PC-3 (cell line): ENCODE data around the gene ARFGAP1. TPM values are rescaled to one million over a fixed set of nuclear protein-coding genes. Genes with fewer than 3 reads are reported as not detected.

ENCODE experiments used
- ATAC-seq: fragments of 200-7000 bp; cut with Tn5 transposase; 2 replicates; pipeline ENCODE4 v1.9.1; 2020; ENCODE audit warnings: mild to moderate bottlenecking, moderate library complexity
- BruUV-seq: library from RNA; stranded (reverse); fragments of 400-500 nt; replicated peaks from 2 replicates; lab custom pipeline; 2021; lab: Mats Ljungman, UMichigan
- CTCF ChIA-PET: fragments of 300-600 bp; sonication (Branson Sonifier 250); formaldehyde crosslinking; loops from one replicate; lab custom pipeline; 2022; ENCODE audit warnings: antibody characterized with exemption; lab: Charles Lee
- POLR2A ChIA-PET: fragments of 300-600 bp; sonication (Branson Sonifier 250); formaldehyde crosslinking; loops from one replicate; lab custom pipeline; 2022; ENCODE audit warnings: antibody characterized with exemption; ENCODE audit not compliant: unreplicated experiment; lab: Charles Lee
- DNase-seq: peaks from one replicate; pipeline ENCODE4 v3.0.0-alpha.2; 2015
- H2AFZ ChIP-seq: fragments of 300-600 bp; sonication (generic); 2 replicates; pipeline ENCODE4 v1.6.0; 2016; ENCODE audit warnings: antibody characterized with exemption, low read length
- H3F3A ChIP-seq: fragments of 300-600 bp; sonication (generic); one replicate; pipeline ENCODE4 v1.6.0; 2017; ENCODE audit warnings: antibody characterized with exemption, low read length, control low read depth, mild to moderate bottlenecking; ENCODE audit not compliant: unreplicated experiment
- H3K27ac ChIP-seq: fragments of 300-600 bp; sonication (generic); 2 replicates; pipeline ENCODE4 v1.5.1; 2016; ENCODE audit warnings: mild to moderate bottlenecking, low read length
- H3K27me3 ChIP-seq: fragments of 300-600 bp; sonication (generic); 2 replicates; pipeline ENCODE4 v1.6.1; 2016; ENCODE audit warnings: low read length, mixed read lengths
- H3K36me3 ChIP-seq: fragments of 300-600 bp; sonication (generic); 2 replicates; pipeline ENCODE4 v1.6.1; 2016; ENCODE audit warnings: low read depth, mixed run types, low read length, mixed read lengths
- H3K4me1 ChIP-seq: fragments of 300-600 bp; sonication (generic); 2 replicates; pipeline ENCODE4 v1.5.1; 2016; ENCODE audit warnings: low read length; ENCODE audit not compliant: insufficient read depth
- H3K4me2 ChIP-seq: fragments of 300-600 bp; sonication (generic); 2 replicates; pipeline ENCODE4 v1.6.0; 2016; ENCODE audit warnings: low read length
- H3K4me3 ChIP-seq: fragments of 300-600 bp; sonication (generic); 2 replicates; pipeline ENCODE4 v1.5.1; 2016; ENCODE audit warnings: mild to moderate bottlenecking, low read length, mixed read lengths
- H3K79me2 ChIP-seq: fragments of 300-600 bp; sonication (generic); 2 replicates; pipeline ENCODE4 v1.6.1; 2017; ENCODE audit warnings: low read length, mixed read lengths
- H3K9ac ChIP-seq: fragments of 300-600 bp; sonication (generic); 2 replicates; pipeline ENCODE4 v1.6.0; 2016; ENCODE audit warnings: mild to moderate bottlenecking, low read length
- H3K9me2 ChIP-seq: fragments of 300-600 bp; sonication (generic); replicated peaks from 2 replicates; pipeline ENCODE4 v1.6.1; 2016; ENCODE audit warnings: mixed run types, low read length, mixed read lengths
- H3K9me3 ChIP-seq: fragments of 300-600 bp; sonication (generic); 2 replicates; pipeline ENCODE4 v1.6.1; 2016; ENCODE audit warnings: low read length, mixed read lengths
- H4K20me1 ChIP-seq: fragments of 300-600 bp; sonication (generic); 2 replicates; pipeline ENCODE4 v1.6.1; 2016; ENCODE audit warnings: low read length, mixed read lengths
- CTCF ChIP-seq: fragments of 300-600 bp; sonication (generic); conservative IDR thresholded peaks from 2 replicates; pipeline ENCODE4 v1.5.1; 2017; ENCODE audit warnings: antibody characterized with exemption, low read depth, mild to moderate bottlenecking, low read length
- EZH2 ChIP-seq: fragments of 300-600 bp; sonication (generic); IDR thresholded peaks from one replicate; pipeline ENCODE4 v1.6.1; 2017; ENCODE audit warnings: antibody characterized with exemption, mild to moderate bottlenecking, low read length; ENCODE audit not compliant: unreplicated experiment
- EZH2phosphoT487 ChIP-seq: fragments of 300-600 bp; sonication (generic); IDR thresholded peaks from 2 replicates; pipeline ENCODE4 v1.6.1; 2018; ENCODE audit warnings: mild to moderate bottlenecking, antibody characterized with exemption, low read length, borderline replicate concordance
- intact Hi-C: fragments of 100-400 bp; cut with micrococcal nuclease; formaldehyde crosslinking; loops from 2 replicates; pipeline ENCODE4 v1.9.0; 2023
- total RNA-seq: library from RNA; depleted of rRNA; stranded (reverse); fragments of >200 nt; gene quantifications from 2 replicates; pipeline ENCODE4 v1.2.3, GENCODE V29; 2014

The ARFGAP1 gene
- total RNA-seq, 1 experiment from 2014 or later, result 75.6 TPM

- Histone ChIP-seq H3K9me2 (no peaks in the 10 kb centered on the region), H3K9ac (no peak overlapping the region), H2AFZ (no peak overlapping the region), H3K36me3 (no peaks in the 10 kb centered on the region), H3F3A (no peaks in the 10 kb centered on the region), H3K4me2 (no peak overlapping the region), H4K20me1 (no peaks in the 10 kb centered on the region), H3K27me3 (peaks cover 16% of the 10 kb centered on the region; the same call in 1 of the 2 replicates), H3K9me3 (no peaks in the 10 kb centered on the region), H3K4me3 (no peak overlapping the region), H3K4me1 (no peaks in the 10 kb centered on the region), H3K79me2 (no peaks in the 10 kb centered on the region), H3K27ac (no peak overlapping the region)
- TF ChIP-seq CTCF (no peak), EZH2 (no peak), EZH2phosphoT487 (no peak)
- DNase-seq (peak; percentile 41), ATAC-seq (peak; percentile 49)
- CTCF ChIA-PET, result interaction anchor here (2.8 kb wide), 1 partner anchor 72 kb away, joined by 37 read pairs; no protein-coding TSS in a partner anchor
- intact Hi-C loops, result no loop called here
- no TSS peak for BruUV-seq
- POLR2A ChIA-PET, result no interaction called here
These were observed 37.8 kb downstream of the ARFGAP1 start for GRCh38 chr20:63310265-63310991.

- H3K9me3 ChIP-seq, result no peaks in the 10 kb centered on the region
- H3K79me2 ChIP-seq, result no peaks in the 10 kb centered on the region
- no peak for DNase-seq
- no peak overlapping the region for H3K4me2 ChIP-seq
- H3K36me3 ChIP-seq, result no peaks in the 10 kb centered on the region
- intact Hi-C loops, result no loop called here
- H2AFZ ChIP-seq, result no peak overlapping the region
- no peak for TF ChIP-seq CTCF
- TF ChIP-seq EZH2, result no peak
- TF ChIP-seq EZH2phosphoT487, result no peak
- ATAC-seq, result no peak
- POLR2A ChIA-PET, result no interaction called here
- H3K27ac ChIP-seq, result no peak overlapping the region
- no TSS peak for BruUV-seq
- no peaks in the 10 kb centered on the region for H3K9me2 ChIP-seq
- no peaks in the 10 kb centered on the region for H4K20me1 ChIP-seq
- no peaks in the 10 kb centered on the region for H3K4me1 ChIP-seq
- CTCF ChIA-PET, result no interaction called here
- H3K4me3 ChIP-seq, result no peak overlapping the region
- H3K27me3 ChIP-seq, result peaks cover 16% of the 10 kb centered on the region; the same call in 1 of the 2 replicates
- H3F3A ChIP-seq, result no peaks in the 10 kb centered on the region
- no peak overlapping the region for H3K9ac ChIP-seq
These were observed 38.7 kb downstream of the ARFGAP1 start for GRCh38 chr20:63311186-63311832.

GRCh38 chr20:63311833-63312243 lies 39.2 kb downstream of the ARFGAP1 start:
- Histone ChIP-seq H3K9me2 (no peaks in the 10 kb centered on the region), H3K79me2 (no peaks in the 10 kb centered on the region), H3K9ac (no peak overlapping the region), H3K27ac (no peak overlapping the region), H4K20me1 (no peaks in the 10 kb centered on the region), H3K36me3 (no peaks in the 10 kb centered on the region), H2AFZ (no peak overlapping the region), H3K4me2 (no peak overlapping the region), H3K27me3 (peaks cover 16% of the 10 kb centered on the region; the same call in 1 of the 2 replicates), H3K9me3 (no peaks in the 10 kb centered on the region), H3F3A (no peaks in the 10 kb centered on the region), H3K4me1 (no peaks in the 10 kb centered on the region), H3K4me3 (no peak overlapping the region)
- ChIA-PET CTCF (no interaction called here), POLR2A (no interaction called here)
- intact Hi-C loops, result no loop called here
- DNase-seq, result no peak
- BruUV-seq, result no TSS peak
- TF ChIP-seq CTCF (no peak), EZH2 (no peak), EZH2phosphoT487 (no peak)
- no peak for ATAC-seq
